DMS 273 (cell line): Measurements from ENCODE around the gene MMP24OS.
A peak's percentile ranks its signal among the peaks of the same experiment; 100 is the strongest.

Experiments used
- DNase-seq: peaks from one replicate; lab custom pipeline; 2025; ENCODE audit not compliant: unreplicated experiment; lab: John Stamatoyannopoulos, UW

The MMP24OS gene

DNA sequence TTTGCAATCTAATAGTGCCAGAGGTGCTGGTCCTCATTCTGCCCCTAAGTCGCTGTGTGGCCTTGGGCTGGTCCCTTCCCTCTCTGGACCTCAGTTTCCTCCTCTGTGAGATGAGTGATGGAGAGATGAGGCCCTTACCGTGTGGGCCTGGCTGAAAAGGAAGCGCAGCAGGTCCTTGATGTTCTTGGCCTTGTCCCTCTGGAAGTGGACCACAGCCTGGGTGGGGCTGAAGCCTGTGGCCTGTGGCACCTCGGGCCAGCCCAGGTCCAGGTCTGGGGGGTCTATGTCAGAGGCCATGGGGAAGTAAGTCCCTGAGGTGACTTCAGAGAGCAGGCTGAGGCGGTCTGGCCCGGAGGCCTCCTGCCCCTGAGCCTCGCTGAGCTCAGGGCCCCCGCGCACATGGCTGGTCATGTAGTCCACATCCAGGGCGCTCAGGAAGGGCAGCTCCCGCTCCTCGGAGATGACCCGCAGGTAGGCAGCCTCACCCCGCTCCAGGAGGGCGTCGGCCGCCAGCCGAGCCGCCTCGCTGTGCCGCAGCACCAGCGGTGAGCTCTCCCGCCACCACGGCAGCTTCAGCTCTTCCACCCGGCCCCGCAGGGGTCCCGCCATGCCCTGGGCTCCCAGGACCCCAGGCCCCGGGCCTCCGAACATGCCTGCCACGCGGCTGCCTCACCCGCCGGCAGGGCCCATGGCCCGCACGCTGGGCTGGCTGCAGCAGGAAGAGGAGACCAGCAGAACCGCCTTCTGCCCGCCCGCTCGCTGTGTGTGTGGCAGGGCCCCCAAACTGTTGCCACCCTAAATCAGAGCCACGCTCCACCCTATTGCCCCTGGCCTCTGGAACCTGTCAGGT lies 14.0 kb upstream of the MMP24OS start, which contains the start of gene FAM83C:
TSS of gene FAM83C (minus strand) at position 772 of the 850 bp plus-strand sequence. CDS start at position 651, 121 bp downstream.
- no peak for DNase-seq

DNA sequence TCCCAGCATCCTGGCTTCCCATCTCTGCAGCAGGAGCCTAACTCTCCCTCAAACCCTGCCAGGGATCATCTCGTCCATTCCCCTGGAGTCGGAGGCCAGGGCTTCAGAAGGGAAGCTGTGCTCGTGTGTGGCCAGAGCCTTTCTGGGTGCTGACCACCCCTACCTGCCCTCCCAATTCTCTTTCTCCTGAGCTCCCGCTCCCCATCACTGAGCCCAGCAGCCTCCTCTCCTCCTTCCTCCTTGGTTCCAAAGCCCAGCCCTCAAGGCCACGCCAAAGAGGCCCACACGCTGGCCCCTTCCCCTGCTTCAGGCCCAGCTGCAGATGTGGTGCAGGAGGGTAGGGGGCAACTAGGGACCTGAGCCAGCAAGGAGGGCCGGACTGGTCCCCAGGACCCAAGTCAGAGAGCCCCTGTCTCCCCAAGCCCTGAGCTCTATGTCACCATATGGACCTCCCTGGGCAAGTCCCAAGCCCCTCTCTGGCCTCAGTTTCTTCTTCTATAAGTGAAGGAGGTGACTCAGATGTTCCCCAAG lies 13.0 kb upstream of the MMP24OS start:
- DNase-seq = no peak

DNA sequence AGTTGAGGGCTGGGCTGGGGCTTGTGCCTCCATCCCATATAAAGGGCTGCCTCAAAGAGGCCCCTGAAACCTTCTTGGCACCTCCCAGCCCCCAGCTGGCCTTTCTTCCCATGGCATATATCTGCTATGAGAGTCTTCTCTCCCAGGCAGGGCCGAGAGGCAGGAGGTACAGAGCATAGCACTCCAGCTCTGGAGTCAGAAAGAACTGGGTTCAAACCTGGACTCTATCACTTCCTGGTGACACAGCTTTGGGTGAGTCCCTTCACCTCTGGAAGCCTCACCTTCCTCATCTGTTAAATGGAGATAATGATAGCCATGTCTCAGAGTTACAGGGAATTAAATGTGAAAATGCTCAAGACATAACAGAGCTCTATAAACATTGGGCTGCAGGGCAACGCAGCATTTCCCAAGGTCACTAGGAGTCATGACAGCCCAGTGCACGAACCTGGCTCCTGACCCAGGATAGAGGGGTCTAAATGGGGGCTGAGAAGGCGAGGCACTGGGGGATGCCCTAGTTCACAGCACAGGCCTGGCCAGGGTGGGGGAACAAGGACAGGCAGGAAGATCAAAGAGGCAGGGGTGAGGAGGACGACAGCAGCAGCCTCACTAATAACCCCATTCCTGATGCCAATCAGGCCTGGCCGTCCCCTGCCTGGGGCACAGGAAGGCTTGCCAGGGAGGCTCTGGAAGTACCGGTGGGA lies 12.4 kb upstream of the MMP24OS start:
- DNase-seq = no peak

DNA sequence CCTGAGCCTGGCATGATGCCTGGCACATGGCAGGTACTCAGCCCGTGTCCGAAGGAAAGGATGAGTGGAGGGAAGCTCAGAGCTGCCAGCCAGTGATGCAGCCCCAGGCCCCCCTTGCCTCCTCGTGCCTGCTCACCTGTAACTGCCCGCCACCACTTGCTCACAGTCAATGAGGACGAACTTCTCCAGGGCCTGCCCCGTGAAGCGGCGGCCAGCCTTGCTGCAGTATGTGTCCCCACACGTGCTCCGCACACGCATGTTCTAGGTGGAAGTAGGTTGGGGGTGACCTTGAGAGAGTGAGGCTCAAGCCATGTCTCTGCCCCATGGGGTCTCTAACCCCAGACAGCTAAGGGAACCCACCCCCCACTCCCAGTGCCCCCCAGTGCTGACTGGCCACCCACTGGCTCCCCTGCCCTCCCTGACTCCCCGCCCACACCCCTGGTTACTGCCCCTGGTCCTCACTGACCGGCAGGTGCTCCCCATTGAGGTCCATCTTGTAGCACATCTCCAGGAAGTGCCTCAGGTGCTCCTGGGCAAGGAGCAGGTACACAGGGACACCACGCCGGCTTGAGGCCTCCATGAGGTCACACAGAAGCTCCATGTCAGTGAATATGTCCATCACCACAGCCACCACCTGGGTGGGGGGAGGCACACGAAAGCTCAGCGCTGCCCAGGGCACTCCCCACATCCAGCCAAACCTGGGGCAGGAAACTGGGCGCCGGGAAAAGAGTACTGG lies 10.6 kb upstream of the MMP24OS start:
- no peak for DNase-seq

DNA sequence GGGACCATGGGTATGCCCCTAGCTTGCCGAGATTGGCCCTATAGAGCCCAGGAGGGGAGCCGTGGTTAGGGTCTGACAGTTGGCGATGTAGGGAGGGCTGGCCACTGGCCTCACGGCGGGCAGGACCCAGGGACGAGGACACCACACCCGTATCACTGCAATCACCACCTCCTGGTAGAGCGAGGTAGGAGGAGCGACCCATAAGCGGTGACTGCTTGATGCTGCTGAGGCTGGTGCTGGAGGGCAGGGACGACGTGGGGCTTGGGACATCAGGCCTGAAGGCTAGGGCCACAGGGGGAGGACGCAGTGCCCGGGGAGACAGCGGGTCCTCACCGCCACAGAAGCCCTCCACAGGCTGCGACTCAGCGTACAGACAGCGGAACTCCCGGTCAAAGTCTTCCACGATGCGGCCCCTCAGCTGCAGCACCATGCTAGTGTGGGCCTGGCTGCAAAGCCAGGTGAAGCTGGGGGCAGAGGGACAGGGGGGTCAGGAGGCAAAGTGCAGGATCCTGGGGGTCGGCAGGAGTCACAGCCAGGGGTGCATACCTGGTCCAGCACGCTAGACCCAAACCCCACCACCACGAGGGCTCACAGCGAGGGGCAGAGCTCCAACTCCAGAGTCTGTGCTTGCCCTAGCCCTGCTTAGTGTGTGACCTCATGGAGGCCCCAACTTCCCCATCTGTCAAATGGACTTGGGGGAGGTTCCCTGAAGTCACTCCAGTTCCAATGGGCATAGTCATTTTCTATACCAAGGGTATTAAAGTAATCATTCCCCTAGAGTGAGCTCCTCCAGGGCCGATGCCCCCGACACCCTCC lies 9.8 kb upstream of the MMP24OS start:
- no peak for DNase-seq

DNA sequence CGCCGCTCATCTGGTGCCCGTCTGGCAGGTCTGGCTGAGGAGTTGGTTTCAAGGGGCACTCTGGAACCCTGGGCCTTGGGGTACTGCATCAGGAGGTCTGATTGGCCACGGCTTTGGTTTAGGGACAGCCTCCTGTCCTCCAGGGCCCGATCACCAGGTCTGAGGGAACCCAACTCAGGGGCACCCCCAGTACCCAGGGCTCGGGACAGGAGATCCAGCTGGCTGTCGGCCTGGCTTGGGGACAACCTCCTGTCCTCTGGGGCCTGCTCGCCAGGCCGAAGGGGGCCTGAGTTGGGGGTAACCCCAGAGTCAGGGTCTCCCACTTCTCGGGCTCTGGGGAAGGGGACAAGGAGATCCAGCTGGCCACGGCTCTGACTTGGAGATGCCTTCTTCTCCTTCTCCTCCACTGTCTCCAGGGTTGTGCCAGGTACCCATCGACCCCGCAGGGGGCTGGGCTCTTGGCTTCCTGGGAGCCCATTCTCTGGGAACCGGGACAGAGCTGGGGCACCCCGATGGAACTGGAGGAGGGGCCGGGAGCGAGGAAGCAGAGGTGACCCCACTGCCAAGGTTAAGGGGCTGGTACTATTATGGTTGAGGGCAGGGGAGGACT lies 9.1 kb upstream of the MMP24OS start:
- no peak for DNase-seq

DNA sequence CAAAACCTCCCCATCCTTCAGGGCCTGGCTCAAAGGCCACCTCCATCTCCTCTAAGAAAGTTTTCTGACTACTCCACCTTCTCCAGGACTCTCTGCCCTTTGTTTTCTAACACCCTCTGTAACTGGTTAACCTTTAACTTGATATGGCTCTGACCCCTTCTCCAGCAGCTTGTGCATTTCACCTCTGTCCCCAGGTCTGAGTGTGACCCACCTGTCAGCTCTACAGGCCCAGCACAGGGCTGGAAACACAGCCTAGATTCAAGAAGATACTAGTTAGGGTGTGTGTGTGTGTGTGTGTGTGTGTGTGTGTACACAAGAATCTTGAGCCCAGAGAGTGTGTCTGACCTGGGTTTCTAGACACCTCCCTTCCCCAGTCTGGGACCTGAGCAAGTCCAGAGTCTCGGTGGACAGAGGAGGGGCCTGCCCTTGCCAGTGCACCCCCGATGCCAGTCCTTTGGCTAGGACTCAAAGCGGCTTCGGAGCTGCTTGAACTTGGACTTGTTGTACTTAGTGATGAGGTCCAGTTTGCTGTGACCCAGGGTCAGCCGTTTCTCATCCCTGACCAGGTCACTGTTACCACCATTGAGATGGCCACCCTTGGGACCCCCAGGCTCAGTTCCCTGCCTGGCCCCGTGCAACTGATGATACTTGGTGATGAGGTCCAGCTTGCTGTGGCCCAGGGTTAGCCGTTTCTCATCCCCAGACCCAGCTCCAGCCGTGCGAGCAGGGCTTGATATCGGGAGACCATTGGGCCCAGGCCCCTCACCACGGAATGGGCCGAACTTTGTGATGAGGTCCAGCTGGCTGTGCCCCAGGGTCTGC lies 8.4 kb upstream of the MMP24OS start:
- DNase-seq = no peak

DNA sequence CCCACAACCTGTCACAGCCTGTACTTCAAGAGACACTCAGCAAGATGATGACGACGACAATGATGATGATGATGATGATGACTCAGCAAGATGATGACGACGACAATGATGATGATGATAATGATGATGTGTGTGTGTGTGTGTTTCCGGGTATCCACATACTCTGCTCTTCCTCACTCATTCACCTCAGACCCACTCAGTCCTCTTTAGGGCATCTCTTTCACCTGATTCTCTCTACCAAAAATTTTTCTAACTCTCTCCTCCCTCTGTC lies 7.8 kb upstream of the MMP24OS start:
- DNase-seq = no peak

DNA sequence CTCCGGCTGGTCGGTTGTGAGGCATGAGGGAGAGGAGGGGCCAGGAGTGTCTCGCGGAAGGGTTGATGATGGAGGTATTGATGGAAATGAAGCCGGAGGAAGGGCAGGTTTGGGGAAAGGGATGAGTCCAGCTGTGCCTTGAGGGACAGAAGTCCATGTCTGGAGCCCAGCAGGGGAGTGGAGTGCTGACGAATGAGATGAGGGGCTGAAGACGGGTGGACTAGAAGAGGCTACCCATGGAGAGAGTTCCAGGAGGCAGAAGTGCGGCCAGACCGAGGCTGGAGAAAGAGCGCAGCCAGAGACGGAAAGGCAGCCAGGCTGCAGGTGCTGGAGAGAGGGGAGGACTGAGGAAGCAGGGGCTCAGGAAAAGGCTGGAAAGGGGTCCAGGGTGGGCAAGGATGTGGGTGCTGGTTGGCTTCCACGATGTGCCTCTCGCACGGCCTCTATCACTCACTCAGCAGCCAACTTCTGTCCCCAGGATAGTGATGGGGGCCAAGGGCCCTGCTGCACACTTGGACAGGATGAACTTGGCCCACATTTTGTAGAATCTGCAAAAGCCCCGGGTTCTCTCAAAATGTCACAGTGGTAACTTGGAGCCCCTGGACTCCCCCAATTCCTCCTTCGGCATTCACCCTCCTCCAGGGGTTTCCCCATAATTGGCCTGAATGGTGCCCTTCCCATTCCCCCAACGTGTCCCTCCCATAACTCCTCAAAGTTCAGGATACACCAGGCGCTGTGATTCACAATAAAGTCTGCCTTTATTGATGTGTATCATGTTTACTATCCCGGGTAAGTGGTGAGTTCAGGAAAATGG lies 7.3 kb upstream of the MMP24OS start:
- no peak for DNase-seq

DNA sequence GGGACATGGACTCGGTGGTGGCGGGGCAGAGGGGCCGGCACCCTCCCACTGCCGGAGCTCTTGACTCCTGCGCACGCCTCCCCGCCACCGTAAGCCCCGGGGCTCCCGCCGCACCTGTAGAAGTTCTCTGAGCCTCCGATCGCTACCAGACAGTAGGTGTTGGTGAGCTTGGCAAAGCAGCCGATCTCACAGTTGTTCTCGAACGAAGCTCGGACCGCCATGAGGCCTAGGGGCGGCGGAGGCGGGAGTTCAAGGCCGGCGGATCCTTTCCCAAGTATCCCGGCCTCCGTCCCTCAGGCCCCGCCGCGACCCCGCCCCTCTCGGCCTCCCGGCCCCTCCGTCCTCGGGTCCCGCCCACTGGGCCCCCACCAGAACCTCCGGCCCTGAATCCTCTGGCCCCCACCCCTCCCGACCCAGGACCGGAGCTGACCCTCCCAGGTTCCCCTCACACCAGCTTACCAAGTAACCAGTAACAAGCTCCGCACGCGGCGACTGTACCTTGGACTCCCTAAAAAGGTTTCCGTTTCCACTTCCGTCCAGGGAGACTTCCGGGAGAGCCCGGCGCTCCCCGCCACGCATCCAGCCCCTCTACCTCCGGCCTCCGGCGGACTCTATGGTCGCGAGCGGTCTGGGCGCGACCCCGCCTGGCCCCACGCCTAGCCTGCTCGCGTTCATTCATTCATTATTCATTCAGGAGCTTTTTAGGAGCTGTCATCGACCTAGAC lies 6.5 kb upstream of the MMP24OS start, which contains the start of gene EIF6:
TSS of gene EIF6 (minus strand) at position 506 of the 725 bp plus-strand sequence. CDS start at position 221, 285 bp downstream.
- DNase-seq = peak; percentile 97

DNA sequence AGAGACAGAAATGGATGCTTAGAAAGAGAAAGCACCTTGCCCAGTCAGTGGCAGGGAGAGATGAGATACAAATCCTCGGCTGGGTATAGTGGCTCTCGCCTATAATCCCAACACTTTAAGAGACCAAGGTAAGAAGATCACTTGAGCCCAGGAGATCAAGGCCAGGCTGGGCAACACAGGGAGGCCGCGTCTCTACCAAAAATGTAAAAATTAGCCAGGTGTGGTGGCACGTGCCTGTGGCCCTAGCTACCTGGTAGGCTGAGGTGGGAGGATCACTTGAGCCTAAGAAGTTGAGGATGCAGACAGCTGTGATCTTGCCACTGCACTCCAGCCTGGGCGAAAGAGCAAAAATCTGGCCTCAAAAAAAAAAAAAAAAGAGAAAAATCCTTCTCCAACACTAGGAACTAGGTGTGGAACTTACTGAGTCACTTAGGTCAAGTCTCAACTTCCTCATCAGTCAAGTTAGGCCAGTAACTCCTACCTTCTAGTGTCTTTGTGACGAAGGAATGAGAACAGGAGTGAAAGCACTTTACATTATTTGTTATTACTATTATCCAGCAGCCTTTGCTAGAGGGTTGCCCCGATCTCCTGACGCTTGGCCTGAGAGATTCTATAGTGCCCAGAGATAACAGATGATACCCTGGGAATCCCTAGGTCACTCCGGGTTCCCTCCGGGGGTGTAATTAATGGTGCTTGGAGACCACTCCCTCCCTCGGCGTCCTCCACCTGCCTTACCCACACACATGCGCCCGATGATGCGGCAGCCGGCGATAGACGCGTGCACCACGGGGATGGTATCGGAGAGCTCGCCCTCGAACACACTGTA lies 5.7 kb upstream of the MMP24OS start:
- DNase-seq = peak; percentile 58

DNA sequence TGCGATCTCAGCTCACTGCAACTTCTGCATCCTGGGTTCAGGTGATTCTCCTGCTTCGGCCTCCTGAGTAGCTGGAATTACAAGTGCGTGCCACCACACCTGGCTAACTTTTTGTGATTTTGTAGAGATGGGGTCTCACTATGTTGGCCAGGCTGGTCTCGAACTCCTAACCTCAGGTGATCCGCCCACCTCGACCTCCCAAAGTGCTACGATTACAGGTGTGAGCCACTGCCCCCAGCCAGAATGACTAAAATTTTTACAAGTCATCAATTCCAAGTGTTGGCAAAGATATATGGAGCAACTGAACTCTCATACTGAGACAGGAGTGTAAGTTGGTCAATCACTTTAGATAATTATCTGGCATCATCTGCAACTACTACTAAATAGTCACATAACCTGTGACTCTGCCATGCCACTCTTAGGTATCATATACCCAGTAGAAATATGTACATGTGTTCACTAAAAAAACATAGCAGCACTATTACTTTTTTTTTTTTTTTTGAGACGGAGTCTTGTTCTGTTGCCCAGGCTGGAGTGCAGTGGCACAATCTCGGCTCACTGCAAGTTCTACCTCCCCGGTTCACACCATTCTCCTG lies 3.7 kb upstream of the MMP24OS start:
- no peak for DNase-seq

DNA sequence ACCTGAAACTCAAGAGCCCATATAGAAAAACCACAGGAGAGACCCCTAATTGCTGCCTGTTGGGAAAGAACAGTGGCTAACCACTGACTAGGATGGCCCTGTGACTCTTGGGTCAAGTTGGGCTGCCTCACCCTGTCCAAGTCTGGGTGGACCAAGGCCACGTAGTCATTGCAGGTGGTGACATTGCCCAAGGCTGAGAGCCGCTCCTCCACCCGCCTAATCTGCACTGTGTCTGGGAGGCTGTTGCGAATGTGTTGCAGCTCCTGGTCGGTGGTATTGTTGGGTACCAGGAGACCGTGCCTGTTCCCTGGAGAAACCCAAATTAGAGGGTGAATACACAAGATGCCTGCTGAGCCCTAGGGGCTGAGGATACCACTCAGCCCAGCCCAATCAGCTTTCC lies 2.6 kb upstream of the MMP24OS start:
- no peak for DNase-seq

DNA sequence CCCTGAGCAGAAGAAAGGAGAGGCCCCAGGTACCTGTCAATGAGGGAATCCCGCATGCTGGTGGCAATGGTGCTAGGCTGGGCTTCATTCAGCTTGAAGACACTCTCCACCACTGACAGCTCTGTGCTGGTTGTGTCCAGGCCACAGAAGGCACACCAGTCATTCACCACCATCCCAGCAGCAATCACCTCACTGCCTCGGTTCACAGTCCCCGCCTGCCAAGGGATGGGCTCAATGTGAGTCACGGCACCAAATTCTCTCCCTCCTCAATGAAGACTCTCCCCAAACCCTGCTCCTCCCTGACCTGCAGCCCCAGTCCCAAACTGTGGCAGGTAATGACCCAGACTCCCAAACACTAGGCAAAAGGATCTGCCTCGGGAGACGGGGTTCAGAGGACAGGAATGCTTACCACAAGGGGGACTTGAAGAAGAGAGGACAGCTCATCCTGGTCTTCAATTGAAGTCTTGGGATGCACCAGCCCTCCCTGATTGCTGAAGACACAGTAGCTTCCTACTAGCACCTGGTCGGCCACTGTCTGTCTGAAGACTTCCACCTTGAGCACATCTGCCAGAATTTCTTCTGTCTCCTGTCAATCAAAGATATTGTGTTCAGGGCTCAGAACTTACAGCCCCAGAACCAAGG lies 1.7 kb upstream of the MMP24OS start:
- no peak for DNase-seq

DNA sequence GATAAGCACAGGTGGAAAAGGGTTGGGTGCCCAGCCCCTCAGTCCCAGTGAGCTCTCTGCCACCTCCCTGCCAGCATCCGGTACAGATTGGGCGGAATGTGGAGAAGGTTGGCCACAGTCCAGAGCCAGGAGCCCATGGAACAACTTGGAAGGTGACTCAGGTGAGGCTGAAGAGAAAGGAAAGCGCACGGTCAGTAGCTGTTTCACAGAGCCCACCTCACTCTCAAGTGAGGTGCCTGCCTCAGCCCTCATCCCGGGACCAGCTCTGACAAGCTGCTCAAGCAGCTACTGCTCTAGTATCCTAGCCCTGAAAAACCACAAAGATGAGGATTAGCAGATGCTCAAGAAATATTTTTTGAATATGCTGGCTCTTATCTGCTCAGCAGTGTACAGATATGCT lies 1.1 kb upstream of the MMP24OS start:
- no peak for DNase-seq

DNA sequence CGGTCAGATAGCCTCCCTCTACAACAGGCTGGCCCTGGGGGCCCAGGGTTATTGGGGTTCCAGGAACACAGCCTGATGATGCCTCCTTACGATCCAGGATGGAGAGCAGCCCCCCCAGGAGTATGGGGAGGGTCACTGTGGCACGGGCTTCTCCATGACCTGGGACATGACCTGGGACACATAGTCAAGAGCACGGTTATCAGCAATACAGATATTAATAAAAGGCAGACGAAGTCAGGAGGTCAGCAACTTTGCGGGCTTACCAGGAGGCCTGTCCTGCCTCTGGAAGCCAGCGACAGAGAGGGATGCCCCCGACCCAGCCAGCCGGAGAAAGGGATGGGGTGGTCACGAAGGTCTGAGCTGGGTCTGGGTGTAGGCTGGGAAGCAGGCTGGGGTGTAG lies 795 bp downstream of the MMP24OS start:
- DNase-seq = no peak
